Bronchial epithelial cell (primary cell): ENCODE data around the gene LINC00305. TPM values are rescaled to one million over a fixed set of nuclear protein-coding genes. Genes with fewer than 3 reads are reported as not detected.

Source experiments
- DNase-seq: peaks from one replicate; pipeline ENCODE4 v3.0.0-alpha.2; 2010; ENCODE audit warnings: low read depth
- FAIRE-seq: peaks from 2 replicates; lab custom pipeline; 2011; peaks lifted over from hg19 to GRCh38; lab: Jason Lieb, UNC
- H3K27me3 ChIP-seq: 2 replicates; pipeline ENCODE4 v1.5.1; 2011; ENCODE audit warnings: low read length; ENCODE audit not compliant: control insufficient read depth, insufficient read depth
- H3K36me3 ChIP-seq: 2 replicates; pipeline ENCODE4 v1.5.1; 2011; ENCODE audit warnings: low read length; ENCODE audit not compliant: control insufficient read depth, insufficient read depth
- H3K4me3 ChIP-seq: 2 replicates; pipeline ENCODE4 v1.5.1; 2011; ENCODE audit warnings: mild to moderate bottlenecking, low read depth, low read length, control low read depth
- total RNA-seq: library from RNA; depleted of rRNA; stranded (reverse); fragments of >200 nt; gene quantifications from 2 replicates; pipeline ENCODE4 v1.2.1, GENCODE V29; 2014
- TF ChIP-seq, protein P1 (sequence below): IDR thresholded peaks from 2 replicates; pipeline ENCODE4 v1.5.1; 2011; ENCODE audit warnings: mild to moderate bottlenecking, moderate library complexity, low read length, control low read depth, inconsistent platforms; ENCODE audit not compliant: insufficient read depth, severe bottlenecking

The LINC00305 gene
- total RNA-seq, 1 donor from 2014 or later: not detected

DNA sequence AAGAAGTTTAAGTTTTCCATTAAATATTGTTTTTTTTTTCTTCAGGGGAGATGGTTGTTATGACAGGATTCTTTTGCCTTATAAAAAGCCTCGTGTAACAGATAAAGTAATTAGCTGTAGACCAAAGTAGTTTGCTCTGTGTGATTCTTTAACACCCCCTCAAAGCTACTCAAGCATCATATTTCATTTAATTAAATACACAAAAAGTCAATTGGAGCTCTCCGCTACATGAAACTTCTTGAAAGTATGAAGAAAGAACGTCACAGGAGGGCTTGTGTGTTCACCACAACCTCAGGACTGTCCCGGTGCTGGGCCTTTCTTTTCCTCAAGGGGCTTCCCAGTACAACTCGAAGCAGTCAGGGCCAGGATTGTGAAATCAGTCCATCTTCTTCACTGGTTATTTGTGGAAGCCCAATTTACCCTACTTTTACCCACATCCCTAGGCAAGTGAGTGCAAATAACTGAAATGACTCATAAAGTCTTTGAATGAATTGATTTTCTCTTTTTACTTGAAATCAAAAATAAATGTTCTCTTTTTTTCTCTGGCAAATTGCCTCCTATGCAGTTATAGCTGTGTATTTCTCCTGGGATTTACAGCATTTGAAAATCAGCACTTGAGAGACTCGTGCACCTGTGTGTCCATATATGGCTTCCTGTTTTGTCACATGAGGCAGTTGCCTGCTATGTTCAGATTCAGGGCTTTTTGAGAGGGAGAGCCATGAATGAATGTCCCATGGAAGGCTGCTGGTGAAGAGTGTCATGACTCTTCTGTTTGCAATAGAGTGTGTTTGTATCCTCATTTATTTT is 48.6 kb downstream of the LINC00305 start:
- H3K36me3 ChIP-seq: no peaks in the 10 kb centered on the region
- TF ChIP-seq, protein P1, sequence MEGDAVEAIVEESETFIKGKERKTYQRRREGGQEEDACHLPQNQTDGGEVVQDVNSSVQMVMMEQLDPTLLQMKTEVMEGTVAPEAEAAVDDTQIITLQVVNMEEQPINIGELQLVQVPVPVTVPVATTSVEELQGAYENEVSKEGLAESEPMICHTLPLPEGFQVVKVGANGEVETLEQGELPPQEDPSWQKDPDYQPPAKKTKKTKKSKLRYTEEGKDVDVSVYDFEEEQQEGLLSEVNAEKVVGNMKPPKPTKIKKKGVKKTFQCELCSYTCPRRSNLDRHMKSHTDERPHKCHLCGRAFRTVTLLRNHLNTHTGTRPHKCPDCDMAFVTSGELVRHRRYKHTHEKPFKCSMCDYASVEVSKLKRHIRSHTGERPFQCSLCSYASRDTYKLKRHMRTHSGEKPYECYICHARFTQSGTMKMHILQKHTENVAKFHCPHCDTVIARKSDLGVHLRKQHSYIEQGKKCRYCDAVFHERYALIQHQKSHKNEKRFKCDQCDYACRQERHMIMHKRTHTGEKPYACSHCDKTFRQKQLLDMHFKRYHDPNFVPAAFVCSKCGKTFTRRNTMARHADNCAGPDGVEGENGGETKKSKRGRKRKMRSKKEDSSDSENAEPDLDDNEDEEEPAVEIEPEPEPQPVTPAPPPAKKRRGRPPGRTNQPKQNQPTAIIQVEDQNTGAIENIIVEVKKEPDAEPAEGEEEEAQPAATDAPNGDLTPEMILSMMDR: no peak
- FAIRE-seq: no peak
- no peak for DNase-seq
- no peaks in the 10 kb centered on the region for H3K27me3 ChIP-seq
- H3K4me3 ChIP-seq: no peak overlapping the region

DNA sequence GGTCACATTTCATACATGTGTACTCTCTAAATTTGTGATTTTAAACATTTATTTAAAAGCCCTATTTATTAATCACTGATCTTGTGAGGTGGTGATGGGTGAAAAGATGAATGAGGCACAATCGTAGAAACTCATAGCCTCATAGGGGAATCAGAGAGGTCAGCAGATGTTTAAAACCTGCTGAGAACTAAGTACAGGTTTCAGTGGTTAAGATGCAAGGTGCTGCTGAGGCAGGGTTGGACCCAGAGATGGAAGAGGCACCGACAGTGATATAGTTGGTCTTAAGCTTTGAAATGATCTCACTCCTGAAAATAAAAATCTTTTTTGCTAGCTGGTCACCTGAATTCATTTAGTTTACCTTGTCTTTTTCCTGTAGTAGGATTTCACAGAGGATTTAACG is 49.6 kb downstream of the LINC00305 start:
- DNase-seq (no peak), FAIRE-seq (no peak)
- TF ChIP-seq, protein P1: no peak
- Histone ChIP-seq H3K27me3 (no peaks in the 10 kb centered on the region), H3K36me3 (no peaks in the 10 kb centered on the region), H3K4me3 (no peak overlapping the region)

DNA sequence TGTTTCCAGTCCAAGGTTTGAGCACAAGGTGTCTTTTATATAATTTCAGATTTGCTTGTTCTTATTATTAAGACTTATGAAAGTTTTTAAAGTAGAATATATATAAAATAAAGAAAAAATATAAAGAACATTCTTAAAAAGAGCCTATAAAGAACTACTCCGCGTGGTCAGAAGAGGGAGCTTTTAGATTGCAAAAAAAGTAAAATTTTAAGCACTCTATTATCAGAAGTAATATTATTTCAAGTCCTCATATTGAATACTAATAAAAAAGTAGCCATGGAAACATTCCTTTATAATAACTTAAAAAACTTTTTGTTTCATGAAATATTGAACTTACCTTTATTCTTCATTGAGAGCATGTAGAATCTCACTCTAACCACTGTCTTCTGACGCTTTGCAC is 51.4 kb downstream of the LINC00305 start:
- TF ChIP-seq, protein P1: no peak
- DNase-seq: no peak
- H3K4me3 ChIP-seq: no peak overlapping the region
- no peak for FAIRE-seq
- H3K27me3 ChIP-seq: no peaks in the 10 kb centered on the region
- H3K36me3 ChIP-seq: no peaks in the 10 kb centered on the region

DNA sequence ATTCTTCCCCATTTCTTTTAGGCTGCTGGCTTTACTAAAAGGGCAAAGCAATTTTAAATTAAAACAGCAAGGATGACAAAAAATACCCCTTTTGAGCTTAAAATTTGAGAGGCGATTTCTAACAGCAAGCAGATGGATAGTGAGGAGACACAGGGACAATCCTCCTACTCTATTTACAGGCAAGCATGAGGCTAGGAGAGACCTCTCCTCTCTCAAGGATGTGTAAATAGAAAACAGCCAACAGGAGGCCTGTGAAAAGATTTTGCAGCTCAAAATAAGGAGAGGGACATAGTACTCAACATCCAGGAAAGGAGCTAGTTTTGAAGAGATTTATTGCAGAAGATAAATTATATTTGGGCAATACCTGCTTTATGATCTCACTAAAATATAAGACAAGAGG is 53.8 kb downstream of the LINC00305 start:
- TF ChIP-seq, protein P1: no peak
- Histone ChIP-seq H3K27me3 (no peaks in the 10 kb centered on the region), H3K36me3 (no peaks in the 10 kb centered on the region), H3K4me3 (no peak overlapping the region)
- DNase-seq (no peak), FAIRE-seq (no peak)

DNA sequence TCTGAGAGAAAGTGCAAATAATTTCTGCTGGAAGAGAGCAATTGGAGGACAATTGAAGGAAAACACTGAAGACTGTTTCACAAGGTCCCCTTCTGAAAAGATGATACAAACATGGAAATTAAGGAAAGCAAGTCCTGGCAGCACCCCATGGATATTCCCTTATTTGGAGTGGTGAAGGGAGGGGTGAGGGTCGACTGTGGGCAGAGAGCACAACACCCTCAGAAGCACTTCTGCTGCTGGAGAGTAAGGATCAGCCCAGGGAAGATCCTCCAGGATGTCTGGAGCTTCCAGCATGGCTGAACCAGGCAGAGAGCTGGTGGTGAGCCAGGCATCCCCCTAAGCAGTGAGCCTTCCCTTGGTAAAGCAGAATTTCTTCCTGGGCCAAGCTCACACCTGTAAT is 54.7 kb downstream of the LINC00305 start:
- no peak overlapping the region for H3K4me3 ChIP-seq
- no peaks in the 10 kb centered on the region for H3K36me3 ChIP-seq
- FAIRE-seq (no peak), DNase-seq (no peak)
- TF ChIP-seq, protein P1: no peak
- H3K27me3 ChIP-seq: no peaks in the 10 kb centered on the region
